Head of caudate nucleus (tissue), 42 donors: ENCODE results near the gene PPOX.

ENCODE experiments used
- DNase-seq, 42 donors: peaks; one replicate each; pipeline versions ENCODE4 v3.0.0 to v3.0.0-alpha.2; 2020 to 2021; ENCODE audit warnings: mixed read lengths in 7 of 42
- intact Hi-C: fragments of 100-400 bp; cut with DNase I; formaldehyde crosslinking; loops from one replicate; pipeline ENCODE4 v1.15.0; 2022

Gene PPOX

GRCh38 chr1:161192476-161193465, 26.5 kb downstream of the PPOX start:
- DNase-seq = peak; percentile 37 to 90 (median 76)

GRCh38 chr1:161193561-161194235, 27.5 kb downstream of the PPOX start:
- intact Hi-C loops = no loop called here
- DNase-seq = peak; percentile 72 to 95 (median 86)

More at GRCh38 chr1:161192476-161193465, 26.5 kb downstream of the PPOX start:
- intact Hi-C loops = no loop called here

GRCh38 chr1:161195171-161195570, 28.9 kb downstream of the PPOX start:
- peak in 3 of 42 donors; percentile 39 to 49 (median 43) for DNase-seq
- intact Hi-C loops = no loop called here

- intact Hi-C loops = no loop called here
- no peak for DNase-seq
These were observed 29.9 kb downstream of the PPOX start for GRCh38 chr1:161196111-161196510.

GRCh38 chr1:161196521-161197451, 30.6 kb downstream of the PPOX start:
- DNase-seq = peak in 15 of 42 donors; percentile 30 to 75 (median 46)
- intact Hi-C loops = no loop called here

GRCh38 chr1:161197560-161198193, 31.5 kb downstream of the PPOX start:
- intact Hi-C loops = no loop called here
- DNase-seq = no peak

GRCh38 chr1:161198194-161198896, 32.1 kb downstream of the PPOX start:
- intact Hi-C loops = no loop called here
- peak in 39 of 42 donors; percentile 39 to 88 (median 65) for DNase-seq

GRCh38 chr1:161198897-161199431, 32.7 kb downstream of the PPOX start, which contains the start of gene ADAMTS4:
TSS of gene ADAMTS4 (minus strand) at chr1:161199054. CDS start at chr1:161198627, 427 bp downstream.
- peak; percentile 47 to 95 (median 90) for DNase-seq
- intact Hi-C loops = no loop called here

- intact Hi-C loops = no loop called here
These were observed 33.4 kb downstream of the PPOX start for GRCh38 chr1:161199506-161200139.

GRCh38 chr1:161200421-161200991, 34.3 kb downstream of the PPOX start:
- intact Hi-C loops = no loop called here
- DNase-seq = peak; percentile 49 to 91 (median 82)

More at GRCh38 chr1:161199506-161200139, 33.4 kb downstream of the PPOX start:
- peak in 11 of 42 donors; percentile 24 to 74 (median 45) for DNase-seq

- peak in 20 of 42 donors; percentile 18 to 78 (median 46) for DNase-seq
- intact Hi-C loops = no loop called here
These were observed 35.0 kb downstream of the PPOX start for GRCh38 chr1:161200992-161201835.

- DNase-seq = peak; percentile 95 to 100 (median 99)
- intact Hi-C loops = loop anchor here (2.0 kb wide), 1 partner anchor 25 kb away; the partner anchor contains the start of gene TOMM40L
These were observed 35.8 kb downstream of the PPOX start, which contains the start of gene NDUFS2 for GRCh38 chr1:161201836-161202712. TSS of gene NDUFS2 (plus strand) at chr1:161202367. CDS start at chr1:161202386, 19 bp downstream.

- intact Hi-C loops = no loop called here
- DNase-seq = no peak
These were observed 40.4 kb downstream of the PPOX start for GRCh38 chr1:161206411-161207140.

- intact Hi-C loops = no loop called here
- no peak for DNase-seq
These were observed 40.9 kb downstream of the PPOX start for GRCh38 chr1:161207173-161207572.
